IMR-90 (cell line): ENCODE results near the gene RDH16. TPM values are rescaled to one million over a fixed set of nuclear protein-coding genes. Genes with fewer than 3 reads are reported as not detected.

Experiments used
- ATAC-seq: fragments of 200-7000 bp; cut with Tn5 transposase; 2 replicates; pipeline ENCODE4 v1.9.1; 2020; ENCODE audit warnings: low read depth, mild to moderate bottlenecking, moderate library complexity
- BruUV-seq: library from RNA; stranded (reverse); fragments of 400-500 nt; replicated peaks from 2 replicates; lab custom pipeline; 2021; lab: Mats Ljungman, UMichigan
- CTCF ChIA-PET: fragments of 300-600 bp; formaldehyde crosslinking; extraction: SDS; loops from one replicate; lab custom pipeline; 2021; ENCODE audit warnings: antibody characterized with exemption; lab: Yijun Ruan, JAX
- POLR2A ChIA-PET: fragments of 300-600 bp; sonication (Branson Sonifier 250); formaldehyde crosslinking; loops from one replicate; lab custom pipeline; 2022; ENCODE audit warnings: antibody characterized with exemption; ENCODE audit not compliant: unreplicated experiment; lab: Charles Lee
- DNase-seq: peaks from one replicate; pipeline ENCODE4 v3.0.0; 2013
- H2AFZ ChIP-seq: replicated peaks from 2 replicates; pipeline ENCODE3; 2013; ENCODE audit warnings: low read length, mild to moderate bottlenecking; ENCODE audit not compliant: poor library complexity
- H2AK5ac ChIP-seq: 2 replicates; pipeline ENCODE4 v1.6.1; 2013; ENCODE audit warnings: low read depth, low read length, inconsistent platforms
- H2AK9ac ChIP-seq: replicated peaks from 2 replicates; pipeline ENCODE3; 2013; ENCODE audit warnings: mild to moderate bottlenecking, low read depth, low read length, moderate library complexity; ENCODE audit not compliant: poor library complexity
- H2BK120ac ChIP-seq: 2 replicates; pipeline ENCODE4 v1.6.1; 2013; ENCODE audit warnings: low read depth, low read length, inconsistent platforms
- H2BK15ac ChIP-seq: 3 replicates; pipeline ENCODE4 v1.6.1; 2013; ENCODE audit warnings: low read depth, low read length, inconsistent platforms
- H2BK20ac ChIP-seq: 2 replicates; pipeline ENCODE4 v1.6.1; 2013; ENCODE audit warnings: low read depth, mild to moderate bottlenecking, inconsistent platforms, low read length, moderate library complexity
- H2BK5ac ChIP-seq: 2 replicates; pipeline ENCODE4 v1.6.1; 2013; ENCODE audit warnings: mild to moderate bottlenecking, low read depth, low read length, inconsistent platforms; ENCODE audit not compliant: poor library complexity, severe bottlenecking
- H3K14ac ChIP-seq: replicated peaks from 2 replicates; pipeline ENCODE4 v1.6.1; 2013; ENCODE audit warnings: low read depth, low read length, inconsistent platforms
- H3K18ac ChIP-seq: 2 replicates; pipeline ENCODE4 v1.6.1; 2013; ENCODE audit warnings: low read depth, low read length, control low read depth
- H3K23ac ChIP-seq: 2 replicates; pipeline ENCODE4 v1.6.1; 2013; ENCODE audit warnings: low read depth, low read length, inconsistent platforms
- H3K27ac ChIP-seq: 2 replicates; pipeline ENCODE4 v1.5.1; 2013; ENCODE audit warnings: mild to moderate bottlenecking, control low read depth, low read length; ENCODE audit not compliant: insufficient read depth
- H3K27me3 ChIP-seq: 2 replicates; pipeline ENCODE4 v1.6.1; 2013; ENCODE audit warnings: low read length; ENCODE audit not compliant: control insufficient read depth, insufficient read depth
- H3K36me3 ChIP-seq: 2 replicates; pipeline ENCODE4 v1.6.1; 2013; ENCODE audit warnings: low read length, mixed read lengths; ENCODE audit not compliant: control insufficient read depth, insufficient read depth
- H3K4ac ChIP-seq: 2 replicates; pipeline ENCODE4 v1.6.1; 2013; ENCODE audit warnings: low read depth, low read length, inconsistent platforms
- H3K4me1 ChIP-seq: 2 replicates; pipeline ENCODE4 v1.6.1; 2013; ENCODE audit warnings: low read length, mixed read lengths; ENCODE audit not compliant: control insufficient read depth, insufficient read depth
- H3K4me2 ChIP-seq: 2 replicates; pipeline ENCODE4 v1.6.1; 2013; ENCODE audit warnings: low read depth, mild to moderate bottlenecking, control low read depth, low read length, moderate library complexity
- H3K4me3 ChIP-seq: 2 replicates; pipeline ENCODE4 v1.5.1; 2013; ENCODE audit warnings: low read depth, mild to moderate bottlenecking, control low read depth, low read length, moderate library complexity; ENCODE audit not compliant: insufficient read depth
- H3K56ac ChIP-seq: 2 replicates; pipeline ENCODE4 v1.6.1; 2013; ENCODE audit warnings: low read length, inconsistent platforms; ENCODE audit not compliant: insufficient read depth; ENCODE audit errors: extremely low read depth
- H3K79me1 ChIP-seq, 2 experiments: 2 replicates each; pipeline ENCODE4 v1.6.1; 2013; ENCODE audit warnings: low read length in 2 of 2, inconsistent platforms in 1 of 2, low read depth in 1 of 2
- H3K9ac ChIP-seq: 2 replicates; pipeline ENCODE4 v1.6.1; 2013; ENCODE audit warnings: low read depth, low read length, control low read depth
- H3K9me1 ChIP-seq: 2 replicates; pipeline ENCODE4 v1.6.1; 2013; ENCODE audit warnings: low read length, inconsistent platforms; ENCODE audit not compliant: insufficient read depth
- H3K9me3 ChIP-seq: 2 replicates; pipeline ENCODE4 v1.6.1; 2013; ENCODE audit warnings: low read length; ENCODE audit not compliant: control insufficient read depth, insufficient read depth
- H4K20me1 ChIP-seq: 2 replicates; pipeline ENCODE4 v1.6.1; 2013; ENCODE audit warnings: low read length, inconsistent platforms; ENCODE audit not compliant: insufficient read depth
- H4K5ac ChIP-seq: 2 replicates; pipeline ENCODE4 v1.6.1; 2013; ENCODE audit warnings: mild to moderate bottlenecking, low read depth, low read length, control low read depth
- H4K8ac ChIP-seq, 2 experiments: 2 replicates each; pipeline ENCODE4 v1.6.1; 2013; ENCODE audit warnings: low read depth in 2 of 2, low read length in 2 of 2, control low read depth in 1 of 2, inconsistent platforms in 1 of 2
- H4K91ac ChIP-seq: 2 replicates; pipeline ENCODE4 v1.6.1; 2013; ENCODE audit warnings: low read depth, low read length, inconsistent platforms; ENCODE audit not compliant: insufficient read depth
- BHLHE40 ChIP-seq: fragments of 150-350 bp; IDR thresholded peaks from 2 replicates; pipeline ENCODE4 v1.6.1; 2016; ENCODE audit warnings: mild to moderate bottlenecking, low read depth, low read length
- CHD1 ChIP-seq: IDR thresholded peaks from 2 replicates; pipeline ENCODE4 v1.6.1; 2012; ENCODE audit warnings: low read depth, low read length, improper control_type of control experiment
- MAFK ChIP-seq: IDR thresholded peaks from 2 replicates; pipeline ENCODE4 v1.6.1; 2012; ENCODE audit warnings: low read depth, low read length, improper control_type of control experiment
- MXI1 ChIP-seq: IDR thresholded peaks from 2 replicates; pipeline ENCODE4 v1.6.1; 2012; ENCODE audit warnings: low read depth, mild to moderate bottlenecking, low read length, moderate library complexity, borderline replicate concordance
- POLR2A ChIP-seq: IDR thresholded peaks from 2 replicates; pipeline ENCODE4 v1.6.1; 2012; ENCODE audit warnings: mild to moderate bottlenecking, low read depth, low read length
- RAD21 ChIP-seq: IDR thresholded peaks from 2 replicates; pipeline ENCODE4 v1.6.1; 2012; ENCODE audit warnings: low read length, improper control_type of control experiment
- RFX5 ChIP-seq: IDR thresholded peaks from 2 replicates; pipeline ENCODE4 v1.8.0; 2012; ENCODE audit warnings: low read depth, mild to moderate bottlenecking, low read length, moderate library complexity
- WGBS, 2 experiments: methylation state at CpG; one replicate each; pipeline versions ENCODE4 v1.1.5 to v1.1.7; 2013; ENCODE audit warnings: missing lambda C conversion rate in 2 of 2; ENCODE audit not compliant: insufficient read length in 1 of 2; ENCODE audit errors: extremely low coverage in 2 of 2; 5-methylcytosine and 5-hydroxymethylcytosine counted together
- dilution Hi-C: fragments of 300-500 bp; cut with HindIII; formaldehyde crosslinking; loops from one replicate; pipeline ENCODE4 v1.14.3; 2018; ENCODE audit warnings: low sequenced_read_pairs; ENCODE audit not compliant: unreplicated experiment
- in situ Hi-C: fragments of 300-500 bp; cut with MboI; formaldehyde crosslinking; loops from 3 replicates; pipeline ENCODE4 v1.14.3; 2019; ENCODE audit warnings: low sequenced_read_pairs, inconsistent platforms, mixed read lengths
- intact Hi-C: fragments of 100-400 bp; cut with micrococcal nuclease; formaldehyde crosslinking; loops from 2 replicates; pipeline ENCODE4 v1.10.0; 2022
- polyA plus RNA-seq, 3 experiments: library from polyadenylated mRNA; depleted of rRNA; stranded (reverse); fragments of >200 nt; gene quantifications; 2 replicates each; pipeline ENCODE4 v1.2.3, GENCODE V29; 2012; ENCODE audit warnings: low replicate concordance in 1 of 3
- total RNA-seq: library from RNA; depleted of rRNA; stranded (reverse); fragments of >200 nt; gene quantifications from 2 replicates; pipeline ENCODE4 v1.2.3, GENCODE V29; 2012

Gene RDH16
- total and polyA plus RNA-seq, 2 of the 4 experiments (the other 2 are of a cell fraction), result not detected

DNA sequence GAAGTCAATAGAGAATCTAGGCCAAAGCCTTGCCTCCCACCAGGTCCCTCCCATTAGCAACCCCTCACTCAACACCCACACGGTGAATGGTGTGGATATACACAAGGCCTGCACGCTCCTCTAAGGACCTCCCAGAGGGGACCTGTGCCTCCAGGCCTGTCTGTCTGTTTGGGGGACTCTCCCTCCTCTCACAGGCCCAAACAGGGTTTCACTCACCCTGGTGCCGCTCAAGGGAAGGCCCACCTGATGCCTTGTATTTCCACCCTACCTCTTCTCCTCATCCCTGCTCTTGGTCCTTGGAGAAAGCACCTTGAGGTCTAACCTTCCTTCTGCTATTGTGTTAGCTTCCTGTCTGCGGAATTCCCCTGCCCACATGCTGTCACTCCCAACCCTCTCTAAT lies 27.6 kb downstream of the RDH16 start:
- no TSS peak for BruUV-seq
- Histone ChIP-seq H3K9me1 (no peaks in the 10 kb centered on the region; the same call in 1 of the 2 replicates), H3K56ac (no peak overlapping the region), H2BK20ac (no peak overlapping the region), H3K4me2 (no peak overlapping the region), H2BK15ac (no peak overlapping the region), H3K4me3 (no peak overlapping the region), H2AK9ac (no peak overlapping the region), H4K20me1 (no peaks in the 10 kb centered on the region), H2AFZ (no peak overlapping the region), H2BK5ac (no peak overlapping the region), H3K36me3 (no peaks in the 10 kb centered on the region), H4K91ac (no peak overlapping the region), H3K27me3 (peaks cover 45% of the 10 kb centered on the region), H2BK120ac (no peak overlapping the region), H3K9me3 (no peaks in the 10 kb centered on the region), H3K18ac (no peak overlapping the region), H3K9ac (no peak overlapping the region), H3K27ac (no peak overlapping the region), H3K4me1 (no peaks in the 10 kb centered on the region; the same call in 1 of the 2 replicates), H3K4ac (no peak overlapping the region), H4K8ac (no peak overlapping the region), H2AK5ac (no peak overlapping the region), H3K23ac (no peak overlapping the region), H4K5ac (no peak overlapping the region), H3K14ac (no peak overlapping the region), H3K79me1 (no peaks in the 10 kb centered on the region)
- ChIA-PET CTCF (no interaction called here), POLR2A (no interaction called here)
- TF ChIP-seq BHLHE40 (no peak), POLR2A (no peak), RAD21 (no peak), CHD1 (no peak), MXI1 (no peak), MAFK (no peak), RFX5 (no peak)
- intact Hi-C loops (no loop called here), dilution Hi-C loops (no loop called here), in situ Hi-C loops (no loop called here)
- DNase-seq (no peak), ATAC-seq (no peak)
- WGBS, 2 experiments, result 83% methylated on average over 1 of the region's 4 CpGs; no CpG with 5 or more reads in 1 of the 2 experiments
